Osteoblast (primary cell): ENCODE data around the gene KIF14. TPM values are rescaled to one million over a fixed set of nuclear protein-coding genes. Genes with fewer than 3 reads are reported as not detected.

Experiments used
- DNase-seq: peaks from one replicate; pipeline ENCODE4 v3.0.0; 2011; ENCODE audit warnings: low spot score, mixed read lengths; ENCODE audit not compliant: insufficient read length; ENCODE audit errors: missing footprints
- H2AFZ ChIP-seq: 2 replicates; pipeline ENCODE4 v1.6.0; 2011; ENCODE audit warnings: mild to moderate bottlenecking, low read length
- H3K27ac ChIP-seq: 2 replicates; pipeline ENCODE4 v1.5.1; 2011; ENCODE audit warnings: mild to moderate bottlenecking, low read depth, low read length, moderate library complexity
- H3K27me3 ChIP-seq: 2 replicates; pipeline ENCODE4 v1.6.0; 2012; ENCODE audit warnings: mild to moderate bottlenecking, control low read depth, inconsistent platforms, low read length, moderate library complexity; ENCODE audit not compliant: insufficient read depth
- H3K36me3 ChIP-seq: 2 replicates; pipeline ENCODE4 v1.5.1; 2011; ENCODE audit warnings: mild to moderate bottlenecking, low read length, control low read depth, moderate library complexity; ENCODE audit not compliant: insufficient read depth
- H3K4me1 ChIP-seq: 2 replicates; pipeline ENCODE4 v1.5.1; 2011; ENCODE audit warnings: mild to moderate bottlenecking, low read length, control low read depth, moderate library complexity; ENCODE audit not compliant: insufficient read depth
- H3K4me2 ChIP-seq: 2 replicates; pipeline ENCODE4 v1.6.0; 2011; ENCODE audit warnings: mild to moderate bottlenecking, low read length; ENCODE audit not compliant: insufficient read depth
- H3K4me3 ChIP-seq: fragments of 200-600 bp; sonication (generic); 3 replicates; pipeline ENCODE4 v1.5.1; 2012; ENCODE audit warnings: mild to moderate bottlenecking, low read length, inconsistent platforms; ENCODE audit not compliant: insufficient read depth
- H3K79me2 ChIP-seq: 2 replicates; pipeline ENCODE4 v1.6.0; 2012; ENCODE audit warnings: mild to moderate bottlenecking, low read length, control low read depth, inconsistent platforms; ENCODE audit not compliant: insufficient read depth
- H3K9me3 ChIP-seq: 2 replicates; pipeline ENCODE4 v1.5.1; 2011; ENCODE audit warnings: low read depth, low read length, control low read depth
- H4K20me1 ChIP-seq: 2 replicates; pipeline ENCODE4 v1.6.0; 2012; ENCODE audit warnings: mild to moderate bottlenecking, low read length, control low read depth; ENCODE audit not compliant: insufficient read depth
- CTCF ChIP-seq: IDR thresholded peaks from 2 replicates; pipeline ENCODE4 v1.5.1; 2011; ENCODE audit warnings: mild to moderate bottlenecking, low read depth, low read length, moderate library complexity; ENCODE audit errors: extremely low read depth
- total RNA-seq: library from RNA; depleted of rRNA; stranded (reverse); fragments of >200 nt; gene quantifications from 2 replicates; pipeline ENCODE4 v1.2.3, GENCODE V29; 2012

Gene KIF14
- total RNA-seq, 1 donor = 1.8 TPM

- TF ChIP-seq CTCF = no peak
- Histone ChIP-seq H4K20me1 (no peaks in the 10 kb centered on the region), H2AFZ (no peak overlapping the region), H3K4me3 (no peak overlapping the region), H3K9me3 (no peaks in the 10 kb centered on the region), H3K4me2 (no peak overlapping the region), H3K27me3 (no peaks in the 10 kb centered on the region), H3K36me3 (no peaks in the 10 kb centered on the region), H3K79me2 (no peaks in the 10 kb centered on the region), H3K4me1 (no peaks in the 10 kb centered on the region), H3K27ac (no peak overlapping the region)
- DNase-seq = no peak
Measured at GRCh38 chr1:200588698-200589097, 31.9 kb downstream of the KIF14 start.

GRCh38 chr1:200564319-200564718 lies 56.2 kb downstream of the KIF14 start:
- TF ChIP-seq CTCF = no peak
- no peak overlapping the region for H3K4me2 ChIP-seq

DNA sequence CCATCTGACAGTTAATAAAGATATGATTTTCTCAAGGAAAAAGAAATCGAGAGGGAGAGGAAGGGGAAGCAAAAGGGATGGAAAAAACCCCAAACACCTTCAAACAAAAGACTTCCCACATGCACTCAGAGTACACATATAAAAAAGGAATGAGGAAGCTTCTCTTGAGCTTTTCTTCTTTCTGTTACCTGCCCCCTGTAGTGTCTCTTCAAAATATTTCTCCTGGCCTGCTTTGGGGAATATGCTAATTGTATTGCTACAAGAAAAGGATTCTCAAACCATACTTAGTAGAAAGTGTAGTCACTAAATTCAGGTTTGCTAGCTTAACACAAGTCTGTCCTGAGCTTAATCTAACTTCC lies 58.7 kb downstream of the KIF14 start:
- Histone ChIP-seq H2AFZ (peak overlapping the region; percentile 39), H3K36me3 (no peaks in the 10 kb centered on the region)
- no peak for TF ChIP-seq CTCF

More at GRCh38 chr1:200564319-200564718, 56.2 kb downstream of the KIF14 start:
- no peaks in the 10 kb centered on the region for H3K36me3 ChIP-seq
- peak overlapping the region; percentile 47 for H2AFZ ChIP-seq
- no peak overlapping the region for H3K27ac ChIP-seq
- H3K9me3 ChIP-seq = no peaks in the 10 kb centered on the region
- H3K4me3 ChIP-seq = no peak overlapping the region
- H3K4me1 ChIP-seq = no peaks in the 10 kb centered on the region
- no peaks in the 10 kb centered on the region for H3K27me3 ChIP-seq
- no peak for DNase-seq
- no peaks in the 10 kb centered on the region for H3K79me2 ChIP-seq
- no peaks in the 10 kb centered on the region for H4K20me1 ChIP-seq

DNA sequence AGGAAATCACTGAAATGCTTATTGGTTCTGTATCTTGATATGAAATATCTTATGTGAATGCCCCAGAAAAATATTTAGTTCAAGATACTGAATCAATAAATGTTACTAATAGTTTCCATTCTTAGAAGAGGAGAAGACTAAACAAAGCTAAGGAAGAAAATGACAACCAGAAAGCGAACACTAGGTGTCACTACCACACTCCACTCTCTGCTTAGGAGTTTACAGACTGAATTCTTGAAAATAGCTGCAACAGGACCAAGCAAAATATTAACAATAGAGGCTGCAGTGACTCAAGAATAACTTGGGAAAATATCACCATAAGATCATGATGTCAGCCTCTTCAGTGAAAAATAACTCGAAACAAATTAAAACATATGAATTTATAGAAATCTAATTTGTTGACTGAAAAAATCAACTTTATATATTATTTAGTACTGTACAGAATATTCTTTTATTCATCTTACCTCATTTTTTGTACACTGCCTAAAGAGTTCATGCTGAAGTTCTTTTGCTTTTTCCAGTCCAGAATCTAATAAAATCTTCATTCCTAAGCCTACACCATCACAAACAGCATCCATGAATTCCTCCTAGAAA lies 61.6 kb downstream of the KIF14 start:
- peak; percentile 58 for DNase-seq
- no peaks in the 10 kb centered on the region for H3K36me3 ChIP-seq
- H3K4me1 ChIP-seq = no peaks in the 10 kb centered on the region
- H3K79me2 ChIP-seq = no peaks in the 10 kb centered on the region
- H3K27me3 ChIP-seq = no peaks in the 10 kb centered on the region
- no peaks in the 10 kb centered on the region for H4K20me1 ChIP-seq
- H3K27ac ChIP-seq = no peak overlapping the region
- H2AFZ ChIP-seq = no peak overlapping the region
- no peak overlapping the region for H3K4me3 ChIP-seq
- H3K4me2 ChIP-seq = no peak overlapping the region
- H3K9me3 ChIP-seq = no peaks in the 10 kb centered on the region
- TF ChIP-seq CTCF = peak; percentile 78

More for the DNA sequence above, 58.7 kb downstream of the KIF14 start:
- Histone ChIP-seq H3K79me2 (no peaks in the 10 kb centered on the region), H3K4me3 (no peak overlapping the region), H4K20me1 (no peaks in the 10 kb centered on the region), H3K4me1 (no peaks in the 10 kb centered on the region), H3K4me2 (no peak overlapping the region), H3K9me3 (no peaks in the 10 kb centered on the region), H3K27me3 (no peaks in the 10 kb centered on the region), H3K27ac (no peak overlapping the region)
- no peak for DNase-seq
